GM12872 (cell line): ENCODE measurements around the gene FBXO4.

ENCODE experiments used
- TF ChIP-seq, protein P1 (sequence below): IDR thresholded peaks from 3 replicates; pipeline ENCODE4 v1.5.1; 2011; ENCODE audit warnings: low read depth, mild to moderate bottlenecking, low read length, moderate library complexity; ENCODE audit not compliant: insufficient read depth

The FBXO4 gene

GRCh38 chr5:41903892-41904799 lies 20.9 kb upstream of the FBXO4 start, which contains the start of gene RIMOC1:
TSS of gene RIMOC1 (plus strand) at chr5:41904344. CDS start at chr5:41904368, 24 bp downstream.
- TF ChIP-seq, protein P1, sequence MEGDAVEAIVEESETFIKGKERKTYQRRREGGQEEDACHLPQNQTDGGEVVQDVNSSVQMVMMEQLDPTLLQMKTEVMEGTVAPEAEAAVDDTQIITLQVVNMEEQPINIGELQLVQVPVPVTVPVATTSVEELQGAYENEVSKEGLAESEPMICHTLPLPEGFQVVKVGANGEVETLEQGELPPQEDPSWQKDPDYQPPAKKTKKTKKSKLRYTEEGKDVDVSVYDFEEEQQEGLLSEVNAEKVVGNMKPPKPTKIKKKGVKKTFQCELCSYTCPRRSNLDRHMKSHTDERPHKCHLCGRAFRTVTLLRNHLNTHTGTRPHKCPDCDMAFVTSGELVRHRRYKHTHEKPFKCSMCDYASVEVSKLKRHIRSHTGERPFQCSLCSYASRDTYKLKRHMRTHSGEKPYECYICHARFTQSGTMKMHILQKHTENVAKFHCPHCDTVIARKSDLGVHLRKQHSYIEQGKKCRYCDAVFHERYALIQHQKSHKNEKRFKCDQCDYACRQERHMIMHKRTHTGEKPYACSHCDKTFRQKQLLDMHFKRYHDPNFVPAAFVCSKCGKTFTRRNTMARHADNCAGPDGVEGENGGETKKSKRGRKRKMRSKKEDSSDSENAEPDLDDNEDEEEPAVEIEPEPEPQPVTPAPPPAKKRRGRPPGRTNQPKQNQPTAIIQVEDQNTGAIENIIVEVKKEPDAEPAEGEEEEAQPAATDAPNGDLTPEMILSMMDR: no peak

- TF ChIP-seq, protein P1: no peak
These were observed 18.9 kb upstream of the FBXO4 start for GRCh38 chr5:41906151-41906550.

- TF ChIP-seq, protein P1: no peak
These were observed 16.6 kb upstream of the FBXO4 start for GRCh38 chr5:41908374-41909079.

DNA sequence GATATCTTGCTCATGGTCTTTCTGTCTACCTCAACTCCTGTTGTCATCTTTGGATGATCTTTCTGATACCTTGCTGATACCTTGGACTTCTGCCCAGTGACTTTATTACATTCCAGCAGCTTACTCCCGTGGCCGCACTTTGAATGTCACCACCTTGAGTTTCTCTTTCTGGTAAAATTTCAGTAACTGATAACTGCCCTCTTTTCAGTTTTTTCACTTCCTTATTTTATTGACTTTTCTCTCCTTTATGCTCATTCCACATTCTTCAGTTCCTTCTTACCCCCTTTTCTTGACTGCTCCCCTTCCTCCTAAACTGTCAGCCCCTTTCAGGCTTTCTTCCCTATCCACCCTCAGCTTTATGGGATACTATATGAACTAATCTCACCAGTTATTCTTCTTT lies 7.0 kb upstream of the FBXO4 start:
- TF ChIP-seq, protein P1: no peak

DNA sequence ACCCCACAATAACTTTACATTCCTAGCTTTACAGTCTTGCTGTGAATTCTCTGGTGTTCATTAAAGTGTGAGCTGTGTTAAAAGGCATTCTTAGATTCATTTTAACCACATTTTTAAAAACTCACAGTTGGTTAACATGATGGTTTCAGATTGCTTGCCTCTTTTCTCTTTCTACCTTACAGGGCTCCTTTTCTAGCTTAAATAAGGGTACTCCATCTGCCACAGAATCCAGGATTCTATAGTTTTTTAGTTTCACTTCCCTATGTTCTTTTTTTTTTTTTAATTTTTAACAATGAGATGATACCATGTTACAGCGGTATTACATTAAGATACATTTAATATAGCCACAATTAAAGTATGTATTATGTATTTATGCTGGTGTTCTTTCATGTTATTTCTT lies 3.9 kb upstream of the FBXO4 start:
- TF ChIP-seq, protein P1: no peak

DNA sequence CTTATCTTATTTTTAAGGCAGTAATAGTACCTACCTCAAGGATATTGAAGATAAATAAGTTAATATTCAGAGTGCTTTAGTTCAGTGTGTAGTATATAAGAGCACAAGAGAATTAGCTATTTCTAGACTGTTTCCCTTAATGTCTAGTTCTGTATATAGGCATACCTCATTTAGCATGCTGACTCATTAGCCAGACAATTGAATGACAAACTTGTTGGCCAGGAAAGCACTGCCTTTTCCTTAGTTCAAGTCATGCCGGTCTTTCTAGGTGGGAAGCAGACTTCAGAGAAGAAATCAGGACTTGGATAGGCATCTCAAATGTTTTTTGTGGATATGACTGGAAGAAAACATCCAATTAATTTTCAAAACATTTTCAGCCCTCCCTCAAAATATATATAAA lies 3.2 kb upstream of the FBXO4 start:
- TF ChIP-seq, protein P1: no peak

GRCh38 chr5:41924526-41924871 lies 582 bp upstream of the FBXO4 start:
- TF ChIP-seq, protein P1: no peak
